HG03103 (cell line): ENCODE data around the gene DUSP28.

Experiments used
- ATAC-seq: cut with Tn5 transposase; IDR thresholded peaks from one replicate; pipeline ENCODE4 v1.9.1; 2021; ENCODE audit warnings: low read depth; ENCODE audit not compliant: unreplicated experiment

Gene DUSP28

GRCh38 chr2:240596491-240596931 is 36.4 kb downstream of the DUSP28 start:
- no peak for ATAC-seq

GRCh38 chr2:240597054-240597418 is 36.9 kb downstream of the DUSP28 start:
- no peak for ATAC-seq

- no peak for ATAC-seq
Observed at GRCh38 chr2:240597419-240598181, 37.4 kb downstream of the DUSP28 start.

GRCh38 chr2:240598311-240598911 is 38.3 kb downstream of the DUSP28 start:
- ATAC-seq, result no peak

GRCh38 chr2:240599141-240599583 is 39.0 kb downstream of the DUSP28 start:
- ATAC-seq, result no peak

- no peak for ATAC-seq
Observed at GRCh38 chr2:240600451-240600961, 40.3 kb downstream of the DUSP28 start.

- ATAC-seq, result no peak
Observed at GRCh38 chr2:240601061-240601830, 41.1 kb downstream of the DUSP28 start.

GRCh38 chr2:240601831-240602160 is 41.6 kb downstream of the DUSP28 start:
- no peak for ATAC-seq

GRCh38 chr2:240602266-240603050 is 42.3 kb downstream of the DUSP28 start:
- no peak for ATAC-seq

- ATAC-seq, result no peak
Observed at GRCh38 chr2:240603081-240603835, 43.1 kb downstream of the DUSP28 start.

GRCh38 chr2:240603846-240604245 is 43.7 kb downstream of the DUSP28 start:
- no peak for ATAC-seq

GRCh38 chr2:240604291-240604938 is 44.3 kb downstream of the DUSP28 start:
- ATAC-seq, result no peak

GRCh38 chr2:240604939-240605716 is 45.0 kb downstream of the DUSP28 start:
- no peak for ATAC-seq

GRCh38 chr2:240605867-240606743 is 45.9 kb downstream of the DUSP28 start:
- ATAC-seq, result no peak

- ATAC-seq, result no peak
Observed at GRCh38 chr2:240611601-240612210, 51.5 kb downstream of the DUSP28 start.
